WTC11 (cell line): ENCODE results near the gene SRSF4. TPM values are rescaled to one million over a fixed set of nuclear protein-coding genes. Genes with fewer than 3 reads are reported as not detected.

Source experiments
- ATAC-seq: fragments of 200-7000 bp; cut with Tn5 transposase; 2 replicates; pipeline ENCODE4 v1.10.0; 2021; ENCODE audit warnings: mild to moderate bottlenecking, moderate library complexity
- CTCF ChIA-PET: fragments of 300-600 bp; sonication (Branson Sonifier 250); formaldehyde crosslinking; loops from one replicate; lab custom pipeline; 2021; ENCODE audit warnings: antibody characterized with exemption; lab: Charles Lee
- POLR2A ChIA-PET: fragments of 350-600 bp; sonication (Branson Sonifier 250); formaldehyde crosslinking; loops from one replicate; lab custom pipeline; 2021; ENCODE audit warnings: antibody characterized with exemption; lab: Charles Lee
- DNase-seq: peaks from one replicate; pipeline ENCODE4 v3.0.0; 2021; ENCODE audit warnings: low spot score
- H3K27ac Mint-ChIP-seq: 2 replicates; pipeline ENCODE4 v1.8.0; 2021; ENCODE audit warnings: mixed read lengths
- H3K27me3 Mint-ChIP-seq: 2 replicates; pipeline ENCODE4 v1.8.0; 2021; ENCODE audit warnings: low read depth, mild to moderate bottlenecking, moderate library complexity, mixed read lengths
- H3K36me3 Mint-ChIP-seq: 2 replicates; pipeline ENCODE4 v1.8.0; 2021; ENCODE audit warnings: mixed read lengths
- H3K4me1 Mint-ChIP-seq: 2 replicates; pipeline ENCODE4 v1.8.0; 2022; ENCODE audit warnings: mixed read lengths
- H3K4me3 Mint-ChIP-seq: 2 replicates; pipeline ENCODE4 v1.8.0; 2021; ENCODE audit warnings: mild to moderate bottlenecking, moderate library complexity, mixed read lengths
- H3K9me3 Mint-ChIP-seq: 2 replicates; pipeline ENCODE4 v1.8.0; 2021; ENCODE audit warnings: mixed read lengths
- ATF2 ChIP-seq: sonication (generic); formaldehyde crosslinking; IDR thresholded peaks from 2 replicates; pipeline ENCODE4 v1.8.1; 2022; ENCODE audit warnings: low read depth, missing genetic modification reagents, borderline replicate concordance
- ATF6 ChIP-seq: sonication (generic); formaldehyde crosslinking; IDR thresholded peaks from 2 replicates; pipeline ENCODE4 v1.8.1; 2023; ENCODE audit warnings: mild to moderate bottlenecking, missing genetic modification reagents
- E2F1 ChIP-seq: sonication (generic); formaldehyde crosslinking; IDR thresholded peaks from 2 replicates; pipeline ENCODE4 v1.8.0; 2022; ENCODE audit warnings: mild to moderate bottlenecking, missing genetic modification reagents
- E2F4 ChIP-seq: sonication (generic); formaldehyde crosslinking; IDR thresholded peaks from 2 replicates; pipeline ENCODE4 v1.8.1; 2022; ENCODE audit warnings: low read depth, mild to moderate bottlenecking, moderate library complexity, missing genetic modification reagents, borderline replicate concordance
- ESRRA ChIP-seq: sonication (generic); formaldehyde crosslinking; IDR thresholded peaks from 2 replicates; pipeline ENCODE4 v1.8.1; 2022; ENCODE audit warnings: mild to moderate bottlenecking, missing genetic modification reagents, borderline replicate concordance
- FOXP1 ChIP-seq: sonication (generic); formaldehyde crosslinking; IDR thresholded peaks from 2 replicates; pipeline ENCODE4 v1.8.0; 2022; ENCODE audit warnings: missing genetic modification reagents, mild to moderate bottlenecking, moderate library complexity, borderline replicate concordance
- FOXP4 ChIP-seq: sonication (generic); formaldehyde crosslinking; IDR thresholded peaks from 2 replicates; pipeline ENCODE4 v1.8.0; 2022; ENCODE audit warnings: mild to moderate bottlenecking, missing genetic modification reagents
- GTF2I ChIP-seq: fragments of 250-450 bp; sonication (Bioruptor Pico); conservative IDR thresholded peaks from 2 replicates; pipeline ENCODE4 v1.4.0; 2021; ENCODE audit warnings: mild to moderate bottlenecking
- IRF2 ChIP-seq: sonication (generic); formaldehyde crosslinking; IDR thresholded peaks from 2 replicates; pipeline ENCODE4 v1.8.0; 2022; ENCODE audit warnings: low read depth, missing genetic modification reagents, borderline replicate concordance
- JAZF1 ChIP-seq: fragments of 250-450 bp; sonication (Bioruptor Pico); IDR thresholded peaks from 2 replicates; pipeline ENCODE4 v1.9.0; 2021; ENCODE audit warnings: moderate library complexity, mild to moderate bottlenecking, inconsistent platforms
- KAT7 ChIP-seq: sonication (generic); formaldehyde crosslinking; IDR thresholded peaks from 2 replicates; pipeline ENCODE4 v1.8.1; 2023; ENCODE audit warnings: missing genetic modification reagents, mild to moderate bottlenecking, borderline replicate concordance
- MAX ChIP-seq: sonication (generic); formaldehyde crosslinking; IDR thresholded peaks from 2 replicates; pipeline ENCODE4 v1.8.0; 2022; ENCODE audit warnings: mild to moderate bottlenecking, missing genetic modification reagents
- MLX ChIP-seq: sonication (generic); formaldehyde crosslinking; IDR thresholded peaks from 2 replicates; pipeline ENCODE4 v1.8.1; 2023; ENCODE audit warnings: mild to moderate bottlenecking, missing genetic modification reagents, moderate library complexity
- MYBL2 ChIP-seq: sonication (generic); formaldehyde crosslinking; IDR thresholded peaks from 2 replicates; pipeline ENCODE4 v1.8.1; 2023; ENCODE audit warnings: mild to moderate bottlenecking, moderate library complexity, missing genetic modification reagents
- NR2C2 ChIP-seq: sonication (generic); formaldehyde crosslinking; IDR thresholded peaks from 2 replicates; pipeline ENCODE4 v1.8.0; 2022; ENCODE audit warnings: mild to moderate bottlenecking, missing genetic modification reagents
- SMAD4 ChIP-seq: sonication (generic); formaldehyde crosslinking; IDR thresholded peaks from 2 replicates; pipeline ENCODE4 v1.8.0; 2022; ENCODE audit warnings: mild to moderate bottlenecking, missing genetic modification reagents
- TCF7 ChIP-seq: sonication (generic); formaldehyde crosslinking; IDR thresholded peaks from 2 replicates; pipeline ENCODE4 v1.8.0; 2022; ENCODE audit warnings: mild to moderate bottlenecking, low read depth, missing genetic modification reagents, moderate library complexity
- TEAD4 ChIP-seq: sonication (generic); formaldehyde crosslinking; IDR thresholded peaks from 2 replicates; pipeline ENCODE4 v1.8.0; 2022; ENCODE audit warnings: mild to moderate bottlenecking, missing genetic modification reagents
- ZNF219 ChIP-seq: sonication (generic); formaldehyde crosslinking; IDR thresholded peaks from 2 replicates; pipeline ENCODE4 v1.8.0; 2023; ENCODE audit warnings: missing genetic modification reagents, mild to moderate bottlenecking, borderline replicate concordance
- ZNF416 ChIP-seq: fragments of 250-450 bp; sonication (Bioruptor Pico); IDR thresholded peaks from 2 replicates; pipeline ENCODE4 v1.9.0; 2021; ENCODE audit warnings: mild to moderate bottlenecking, inconsistent platforms
- ZNF512 ChIP-seq: sonication (generic); formaldehyde crosslinking; IDR thresholded peaks from 2 replicates; pipeline ENCODE4 v1.8.1; 2022; ENCODE audit warnings: missing genetic modification reagents, borderline replicate concordance
- ZNF671 ChIP-seq: fragments of 250-450 bp; sonication (Bioruptor Pico); IDR thresholded peaks from 2 replicates; pipeline ENCODE4 v1.8.0; 2021; ENCODE audit warnings: mild to moderate bottlenecking
- total RNA-seq: library from RNA; stranded (reverse); gene quantifications from 3 replicates; pipeline ENCODE4 v1.2.3, GENCODE V29; 2021

Gene SRSF4
- total RNA-seq, 1 experiment from 2014 or later: 99.9 TPM

GRCh38 chr1:29171089-29171488 lies 10.6 kb downstream of the SRSF4 start:
- H3K4me3 Mint-ChIP-seq: no peak overlapping the region
- TF ChIP-seq TCF7 (CRISPR knock-in tag): no peak
- no peak for TF ChIP-seq ATF2 (CRISPR knock-in tag)
- TF ChIP-seq TEAD4: no peak
- TF ChIP-seq GTF2I (CRISPR knock-in tag): no peak
- TF ChIP-seq JAZF1: no peak
- TF ChIP-seq ESRRA (CRISPR knock-in tag): no peak
- no peak for TF ChIP-seq SMAD4
- TF ChIP-seq KAT7 (CRISPR knock-in tag): no peak
- TF ChIP-seq, all 79 proteins: peak for 0
- no peak for DNase-seq
- peaks cover 59% of the 10 kb centered on the region for H3K4me1 Mint-ChIP-seq
- H3K27ac Mint-ChIP-seq: peak overlapping the region; percentile 90
- H3K9me3 Mint-ChIP-seq: peaks cover 4% of the 10 kb centered on the region
- no peaks in the 10 kb centered on the region for H3K27me3 Mint-ChIP-seq
- H3K36me3 Mint-ChIP-seq: peaks cover 28% of the 10 kb centered on the region
- ChIA-PET POLR2A (interaction anchor here (0.6 to 1.9 kb wide), 3 partner anchors 10 to 460 kb away, joined by 3 to 5 read pairs (median 4); partner anchors contain the start of gene SRSF4), CTCF (interaction anchor here (0.8 to 1.8 kb wide), 4 partner anchors 26 to 294 kb away, joined by 3 to 7 read pairs (median 4); no protein-coding TSS in a partner anchor)
- ATAC-seq: no peak

- Mint-ChIP-seq H3K27me3 (no peaks in the 10 kb centered on the region), H3K36me3 (peaks cover 23% of the 10 kb centered on the region), H3K4me3 (no peak overlapping the region), H3K9me3 (peaks cover 4% of the 10 kb centered on the region), H3K4me1 (peaks cover 70% of the 10 kb centered on the region), H3K27ac (peak overlapping the region; percentile 95)
- no peak for ATAC-seq
- TF ChIP-seq ESRRA (CRISPR knock-in tag): no peak
- no peak for TF ChIP-seq MYBL2 (CRISPR knock-in tag)
- TF ChIP-seq NR2C2 (CRISPR knock-in tag): no peak
- no peak for TF ChIP-seq ZNF671 (CRISPR knock-in tag)
- no peak for TF ChIP-seq IRF2 (CRISPR knock-in tag)
- TF ChIP-seq JAZF1: no peak
- TF ChIP-seq E2F4 (CRISPR knock-in tag): no peak
- no peak for TF ChIP-seq MLX (CRISPR knock-in tag)
- no peak for TF ChIP-seq TEAD4
- no peak for TF ChIP-seq ZNF219 (CRISPR knock-in tag)
- no peak for TF ChIP-seq E2F1 (CRISPR knock-in tag)
- no peak for TF ChIP-seq MAX (CRISPR knock-in tag)
- TF ChIP-seq ZNF512 (CRISPR knock-in tag): no peak
- TF ChIP-seq ZNF416 (CRISPR knock-in tag): no peak
- TF ChIP-seq FOXP4: no peak
- no peak for TF ChIP-seq ATF6 (CRISPR knock-in tag)
- TF ChIP-seq FOXP1 (CRISPR knock-in tag): no peak
- ChIA-PET POLR2A (interaction anchor here (1.9 kb wide), 1 partner anchor 12 kb away, joined by 5 read pairs; the partner anchor contains the start of gene SRSF4), CTCF (interaction anchor here (0.8 to 1.8 kb wide), 5 partner anchors 12 to 293 kb away, joined by 3 to 7 read pairs (median 3); partner anchors contain the start of gene SRSF4)
- DNase-seq: no peak
Measured at GRCh38 chr1:29169976-29170375, 11.7 kb downstream of the SRSF4 start.
